ENCODE measurements around the gene MGARP.

Gene MGARP

DNA sequence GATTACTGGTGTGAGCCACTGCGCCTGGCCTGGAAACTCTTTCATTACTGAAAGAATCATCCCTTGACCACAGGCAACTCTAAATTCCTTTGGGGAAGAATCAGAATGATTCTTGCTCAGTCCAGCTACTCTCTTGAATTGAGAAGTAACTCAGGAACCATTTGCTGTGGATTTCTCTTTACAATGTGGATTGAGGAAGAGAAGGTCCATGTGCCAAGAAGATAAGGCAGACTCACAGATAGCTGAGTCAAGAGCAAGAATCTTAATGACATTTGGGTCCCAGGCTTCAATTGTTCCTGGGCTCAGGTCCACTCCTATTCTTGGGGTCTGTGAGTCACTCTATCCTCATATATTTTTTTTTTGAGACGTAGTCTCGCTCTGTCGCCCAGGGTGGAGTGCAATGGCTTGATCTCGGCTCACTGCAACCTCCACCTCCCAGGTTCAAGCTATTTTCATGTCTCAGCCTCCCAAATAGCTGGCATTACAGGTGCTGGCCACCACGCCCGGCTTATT is 6.2 kb upstream of the MGARP start:
- TF ChIP-seq, protein P1, sequence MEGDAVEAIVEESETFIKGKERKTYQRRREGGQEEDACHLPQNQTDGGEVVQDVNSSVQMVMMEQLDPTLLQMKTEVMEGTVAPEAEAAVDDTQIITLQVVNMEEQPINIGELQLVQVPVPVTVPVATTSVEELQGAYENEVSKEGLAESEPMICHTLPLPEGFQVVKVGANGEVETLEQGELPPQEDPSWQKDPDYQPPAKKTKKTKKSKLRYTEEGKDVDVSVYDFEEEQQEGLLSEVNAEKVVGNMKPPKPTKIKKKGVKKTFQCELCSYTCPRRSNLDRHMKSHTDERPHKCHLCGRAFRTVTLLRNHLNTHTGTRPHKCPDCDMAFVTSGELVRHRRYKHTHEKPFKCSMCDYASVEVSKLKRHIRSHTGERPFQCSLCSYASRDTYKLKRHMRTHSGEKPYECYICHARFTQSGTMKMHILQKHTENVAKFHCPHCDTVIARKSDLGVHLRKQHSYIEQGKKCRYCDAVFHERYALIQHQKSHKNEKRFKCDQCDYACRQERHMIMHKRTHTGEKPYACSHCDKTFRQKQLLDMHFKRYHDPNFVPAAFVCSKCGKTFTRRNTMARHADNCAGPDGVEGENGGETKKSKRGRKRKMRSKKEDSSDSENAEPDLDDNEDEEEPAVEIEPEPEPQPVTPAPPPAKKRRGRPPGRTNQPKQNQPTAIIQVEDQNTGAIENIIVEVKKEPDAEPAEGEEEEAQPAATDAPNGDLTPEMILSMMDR (conservative IDR thresholded peaks at IDR 0.05; ENCODE audit: low read depth, low read length): no peak
- no peak overlapping the region for H3K4me3 ChIP-seq (IDR thresholded peaks at IDR 0.05; ENCODE audit: insufficient read depth, low read depth, low read length)
- no peak overlapping the region for H3K27ac ChIP-seq
- H2AFZ ChIP-seq (ENCODE audit: low read depth): no peak overlapping the region
- H3K36me3 ChIP-seq (ENCODE audit: insufficient read depth): peaks cover 7% of the 10 kb centered on the region; the same call in 1 of the 2 replicates
- H3K4me2 ChIP-seq: no peak overlapping the region
- no peaks in the 10 kb centered on the region for H3K79me2 ChIP-seq (ENCODE audit: insufficient read depth, low read depth)
- H3K27me3 ChIP-seq (ENCODE audit: insufficient read depth, low read depth): no peaks in the 10 kb centered on the region
- H3K9ac ChIP-seq: no peak overlapping the region
- no peaks in the 10 kb centered on the region for H3K4me1 ChIP-seq (ENCODE audit: low read depth, poor library complexity, severe bottlenecking)
- H4K20me1 ChIP-seq (ENCODE audit: insufficient read depth): no peaks in the 10 kb centered on the region

DNA sequence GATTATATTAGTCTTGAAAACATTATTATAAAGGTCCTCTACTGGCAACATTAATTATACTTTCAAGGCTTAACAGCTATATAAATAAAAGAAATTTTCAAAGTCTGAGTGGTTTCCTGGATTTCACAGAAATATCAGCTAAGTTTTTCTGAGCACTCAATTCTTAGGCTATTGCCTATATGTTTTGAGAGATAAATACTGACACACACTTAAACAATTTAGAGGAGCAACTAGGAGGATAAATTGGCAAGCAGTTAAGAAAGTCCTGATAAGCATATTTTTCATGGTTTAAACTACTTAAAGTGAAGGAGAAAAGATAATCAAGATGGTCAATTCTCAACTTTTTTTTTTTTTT is 2.7 kb upstream of the MGARP start:
- TF ChIP-seq, protein P1 (conservative IDR thresholded peaks at IDR 0.05; ENCODE audit: low read depth, low read length): no peak
- Histone ChIP-seq H3K4me1 (ENCODE audit: low read depth, poor library complexity, severe bottlenecking) (no peaks in the 10 kb centered on the region), H4K20me1 (ENCODE audit: insufficient read depth) (no peaks in the 10 kb centered on the region), H2AFZ (ENCODE audit: low read depth) (no peak overlapping the region), H3K4me2 (no peak overlapping the region), H3K79me2 (ENCODE audit: insufficient read depth, low read depth) (no peaks in the 10 kb centered on the region), H3K36me3 (ENCODE audit: insufficient read depth) (no peaks in the 10 kb centered on the region), H3K4me3 (IDR thresholded peaks at IDR 0.05; ENCODE audit: insufficient read depth, low read depth, low read length) (no peak overlapping the region), H3K27me3 (ENCODE audit: insufficient read depth, low read depth) (no peaks in the 10 kb centered on the region), H3K27ac (no peak overlapping the region), H3K9ac (no peak overlapping the region)

DNA sequence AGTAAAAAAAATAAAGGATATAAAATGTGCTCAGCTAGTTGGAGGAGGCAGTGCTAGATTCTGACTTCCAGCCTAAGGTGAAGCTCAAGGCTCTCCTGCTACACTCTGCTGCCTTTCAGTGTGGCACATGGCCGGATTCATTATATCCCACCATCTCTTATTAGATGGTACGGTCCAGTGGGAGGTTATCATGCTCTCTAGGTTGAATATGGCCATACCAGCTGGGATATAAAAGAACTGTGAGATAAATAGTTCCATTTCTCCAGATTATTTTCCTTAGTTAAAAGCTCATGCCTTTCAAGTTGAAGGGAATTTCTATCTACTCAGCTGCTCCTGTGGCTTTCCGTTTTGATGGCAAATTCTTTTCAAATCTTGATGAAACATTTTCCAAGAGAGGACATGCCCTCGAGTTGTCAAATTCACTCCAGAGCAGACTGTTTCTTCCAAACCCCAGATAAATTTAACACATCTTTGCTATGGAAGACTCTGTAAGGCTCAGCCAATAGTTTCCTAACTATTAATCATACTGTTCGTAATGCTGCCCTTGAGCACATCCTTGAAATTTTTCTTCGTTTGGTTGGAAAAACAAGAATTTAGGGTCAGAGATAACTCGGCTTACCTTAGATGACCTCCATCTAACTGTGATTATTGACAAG is 2.2 kb upstream of the MGARP start:
- no peaks in the 10 kb centered on the region for H3K36me3 ChIP-seq (ENCODE audit: insufficient read depth)
- no peaks in the 10 kb centered on the region for H3K79me2 ChIP-seq (ENCODE audit: insufficient read depth, low read depth)
- no peaks in the 10 kb centered on the region for H3K4me1 ChIP-seq (ENCODE audit: low read depth, poor library complexity, severe bottlenecking)
- H4K20me1 ChIP-seq (ENCODE audit: insufficient read depth): no peaks in the 10 kb centered on the region
- no peak overlapping the region for H3K4me3 ChIP-seq (IDR thresholded peaks at IDR 0.05; ENCODE audit: insufficient read depth, low read depth, low read length)
- no peak overlapping the region for H3K9ac ChIP-seq
- no peak overlapping the region for H2AFZ ChIP-seq (ENCODE audit: low read depth)
- H3K27ac ChIP-seq: no peak overlapping the region
- H3K4me2 ChIP-seq: no peak overlapping the region
- TF ChIP-seq, protein P1 (conservative IDR thresholded peaks at IDR 0.05; ENCODE audit: low read depth, low read length): no peak
- H3K27me3 ChIP-seq (ENCODE audit: insufficient read depth, low read depth): no peaks in the 10 kb centered on the region

DNA sequence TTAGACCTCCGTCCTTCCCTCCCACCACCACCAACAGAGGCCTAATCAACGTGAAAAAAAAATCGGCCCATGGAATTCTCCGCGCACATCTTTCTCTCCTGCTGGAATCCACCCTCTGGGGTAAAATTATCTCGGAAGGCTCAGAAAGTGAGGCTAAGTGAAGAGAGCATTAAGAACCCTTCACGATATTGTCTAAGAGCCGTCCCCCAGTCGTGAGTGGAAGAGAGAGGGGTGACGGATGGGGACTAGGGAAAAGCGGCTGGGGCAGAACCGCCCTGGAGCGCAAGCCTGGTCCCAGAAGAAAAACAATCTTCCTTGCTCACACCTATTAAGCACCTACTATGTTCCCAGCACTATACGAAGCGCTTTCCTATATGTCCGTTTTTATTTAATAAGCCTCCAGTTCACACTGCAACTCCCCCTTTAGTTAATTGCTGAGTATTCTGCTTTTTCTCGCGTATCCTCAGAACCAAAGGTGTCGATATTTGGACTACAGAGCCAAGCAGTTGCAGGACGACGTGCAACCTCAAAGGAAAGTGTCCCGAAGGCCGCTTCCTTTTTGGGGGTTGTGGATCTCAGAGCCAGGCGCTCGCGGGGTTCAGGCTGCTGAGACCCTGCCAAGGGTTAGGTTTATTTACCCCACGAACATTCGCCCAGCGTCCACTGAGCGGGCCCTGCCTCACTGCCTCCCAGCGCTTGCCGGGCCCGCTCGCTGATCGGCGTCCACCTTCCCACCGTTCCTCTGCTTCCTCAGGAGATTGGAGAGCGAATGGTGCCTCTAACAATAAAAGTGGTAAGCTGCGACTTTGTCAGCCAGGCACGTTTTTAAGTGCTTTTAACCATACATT is 889 bp downstream of the MGARP start:
- Histone ChIP-seq H3K4me1 (ENCODE audit: low read depth, poor library complexity, severe bottlenecking) (no peaks in the 10 kb centered on the region), H3K9ac (no peak overlapping the region), H3K36me3 (ENCODE audit: insufficient read depth) (no peaks in the 10 kb centered on the region), H3K79me2 (ENCODE audit: insufficient read depth, low read depth) (no peaks in the 10 kb centered on the region), H3K4me2 (no peak overlapping the region), H4K20me1 (ENCODE audit: insufficient read depth) (no peaks in the 10 kb centered on the region), H3K27ac (no peak overlapping the region), H3K4me3 (IDR thresholded peaks at IDR 0.05; ENCODE audit: insufficient read depth, low read depth, low read length) (no peak overlapping the region), H2AFZ (ENCODE audit: low read depth) (no peak overlapping the region), H3K27me3 (ENCODE audit: insufficient read depth, low read depth) (no peaks in the 10 kb centered on the region)
- TF ChIP-seq, protein P1 (conservative IDR thresholded peaks at IDR 0.05; ENCODE audit: low read depth, low read length): no peak

Data from KMS-11 (cell line).